HG03066 (cell line): ENCODE data around the gene NFATC3.
"Not testable (repeated sequence)": the region's sequence is repeated elsewhere in the genome, so short reads cannot be mapped to it uniquely, and the experiment has no call there.

Experiments
- ATAC-seq: cut with Tn5 transposase; IDR thresholded peaks from one replicate; pipeline ENCODE4 v1.9.1; 2021; ENCODE audit warnings: low read depth; ENCODE audit not compliant: unreplicated experiment

Gene NFATC3

GRCh38 chr16:68115851-68116250 lies 30.7 kb downstream of the NFATC3 start:
- ATAC-seq = no peak

GRCh38 chr16:68116256-68116867 lies 31.2 kb downstream of the NFATC3 start:
- no peak for ATAC-seq

GRCh38 chr16:68117884-68118283 lies 32.7 kb downstream of the NFATC3 start:
- ATAC-seq = no peak

GRCh38 chr16:68118954-68119353 lies 33.8 kb downstream of the NFATC3 start:
- ATAC-seq = not testable (repeated sequence)

GRCh38 chr16:68120496-68120895 lies 35.3 kb downstream of the NFATC3 start:
- not testable (repeated sequence) for ATAC-seq

GRCh38 chr16:68126395-68126794 lies 41.2 kb downstream of the NFATC3 start:
- ATAC-seq = no peak

- ATAC-seq = no peak
These were observed 43.6 kb downstream of the NFATC3 start for GRCh38 chr16:68128577-68129305.

- ATAC-seq = no peak
These were observed 45.4 kb downstream of the NFATC3 start for GRCh38 chr16:68130520-68130919.

GRCh38 chr16:68131813-68132706 lies 46.9 kb downstream of the NFATC3 start:
- no peak for ATAC-seq

GRCh38 chr16:68133000-68133399 lies 47.8 kb downstream of the NFATC3 start:
- not testable (repeated sequence) for ATAC-seq

- no peak for ATAC-seq
These were observed 49.5 kb downstream of the NFATC3 start for GRCh38 chr16:68134644-68135043.

- no peak for ATAC-seq
These were observed 51.3 kb downstream of the NFATC3 start for GRCh38 chr16:68136515-68136914.

- ATAC-seq = no peak
These were observed 58.8 kb downstream of the NFATC3 start for GRCh38 chr16:68144008-68144407.

- no peak for ATAC-seq
These were observed 61.4 kb downstream of the NFATC3 start for GRCh38 chr16:68146585-68146984.

GRCh38 chr16:68147444-68147843 lies 62.3 kb downstream of the NFATC3 start:
- no peak for ATAC-seq

GRCh38 chr16:68149596-68149995 lies 64.4 kb downstream of the NFATC3 start:
- ATAC-seq = no peak

GRCh38 chr16:68155425-68155824 lies 70.3 kb downstream of the NFATC3 start:
- no peak for ATAC-seq

GRCh38 chr16:68162413-68162812 lies 77.2 kb downstream of the NFATC3 start:
- no peak for ATAC-seq

GRCh38 chr16:68163275-68163674 lies 78.1 kb downstream of the NFATC3 start:
- not testable (repeated sequence) for ATAC-seq

- ATAC-seq = no peak
These were observed 81.1 kb downstream of the NFATC3 start for GRCh38 chr16:68166264-68166663.

- no peak for ATAC-seq
These were observed 94.1 kb downstream of the NFATC3 start for GRCh38 chr16:68179196-68179795.
